ELR (cell line): ENCODE results near the gene MTHFD1.
A peak's percentile ranks its signal among the peaks of the same experiment; 100 is the strongest.

ENCODE experiments used
- DNase-seq: peaks from one replicate; pipeline ENCODE4 v3.0.0-alpha.2; 2015; ENCODE audit warnings: low read depth

Gene MTHFD1

DNA sequence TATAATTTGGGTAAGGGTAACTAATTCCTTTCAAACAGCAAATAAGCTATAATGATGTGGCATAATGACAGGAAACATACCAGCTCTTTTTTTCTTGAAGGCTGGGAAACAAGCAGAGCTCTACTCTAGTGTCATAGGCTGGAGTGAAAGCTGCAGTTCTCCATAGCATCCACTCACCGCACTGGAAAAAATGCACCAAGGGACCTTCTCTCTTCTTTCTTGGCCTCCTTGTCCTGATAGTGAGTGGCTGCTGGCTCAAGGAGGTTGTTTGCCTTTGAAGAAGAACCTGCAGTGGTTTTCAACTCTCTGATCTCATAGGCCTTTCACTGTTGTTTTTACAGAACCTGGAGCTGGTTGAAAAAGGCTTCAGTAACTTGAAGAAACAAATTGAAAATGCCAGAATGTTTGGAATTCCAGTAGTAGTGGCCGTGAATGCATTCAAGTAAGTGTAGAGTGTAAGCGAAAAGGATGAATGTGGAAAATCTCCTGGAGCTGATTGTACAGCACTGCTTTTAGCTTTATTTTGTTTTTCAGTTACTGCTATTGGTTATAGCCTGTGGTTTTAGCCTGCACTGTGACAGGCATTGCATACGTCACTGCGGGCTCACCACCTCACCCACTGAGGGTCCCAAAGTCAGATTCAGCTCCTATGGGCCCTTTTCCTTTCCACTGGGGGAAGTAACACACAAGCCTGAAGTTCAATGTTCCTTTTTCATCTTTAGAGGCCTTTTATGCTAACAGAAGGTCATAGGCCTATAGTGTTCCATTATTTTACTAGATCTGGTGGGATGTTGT, 59.9 kb downstream of the MTHFD1 start:
- DNase-seq, result no peak

DNA sequence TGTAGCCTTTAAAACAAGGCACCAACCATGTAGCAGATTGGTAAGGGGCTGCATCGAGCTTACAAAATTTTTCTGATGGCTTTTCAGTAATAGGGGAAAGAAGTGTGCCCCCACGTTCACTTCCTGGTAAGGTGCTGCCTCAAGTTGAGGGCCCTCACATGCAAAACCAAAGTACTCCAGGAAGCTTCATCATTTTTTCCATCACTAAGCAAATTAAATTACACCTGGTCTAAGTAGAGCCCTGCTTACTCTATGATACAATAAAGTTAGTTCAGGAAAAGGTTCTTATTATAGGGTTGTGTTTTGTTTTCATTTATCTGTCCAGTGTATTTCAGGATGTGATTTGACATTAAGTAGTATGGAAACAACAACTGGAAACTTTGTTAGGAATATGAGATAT, 62.1 kb downstream of the MTHFD1 start:
- no peak for DNase-seq

GRCh38 chr14:64454671-64455070, 66.5 kb downstream of the MTHFD1 start:
- no peak for DNase-seq

- no peak for DNase-seq
Observed at GRCh38 chr14:64459405-64460136, 71.4 kb downstream of the MTHFD1 start.

- no peak for DNase-seq
Observed at GRCh38 chr14:64461221-64461620, 73.1 kb downstream of the MTHFD1 start.

DNA sequence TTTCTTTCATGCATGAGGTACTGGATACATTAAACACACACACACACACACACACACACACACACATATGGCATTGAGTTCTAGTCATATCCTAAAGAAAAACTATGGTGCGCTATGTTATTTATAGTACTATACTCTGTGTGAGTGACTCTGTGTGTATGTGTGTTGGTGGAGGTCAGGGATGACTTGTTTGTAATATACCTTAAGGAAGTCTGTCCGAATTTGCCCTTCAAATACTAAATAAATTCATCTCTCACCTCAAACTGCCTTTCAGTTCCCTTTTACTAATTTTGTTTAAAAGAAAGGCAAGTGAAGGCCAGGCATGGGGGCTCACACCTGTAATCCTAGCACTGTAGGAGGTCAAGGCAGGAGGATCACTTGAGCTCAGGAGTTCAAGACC, 75.0 kb downstream of the MTHFD1 start:
- DNase-seq, result no peak

GRCh38 chr14:64463873-64464272, 75.7 kb downstream of the MTHFD1 start:
- no peak for DNase-seq

DNA sequence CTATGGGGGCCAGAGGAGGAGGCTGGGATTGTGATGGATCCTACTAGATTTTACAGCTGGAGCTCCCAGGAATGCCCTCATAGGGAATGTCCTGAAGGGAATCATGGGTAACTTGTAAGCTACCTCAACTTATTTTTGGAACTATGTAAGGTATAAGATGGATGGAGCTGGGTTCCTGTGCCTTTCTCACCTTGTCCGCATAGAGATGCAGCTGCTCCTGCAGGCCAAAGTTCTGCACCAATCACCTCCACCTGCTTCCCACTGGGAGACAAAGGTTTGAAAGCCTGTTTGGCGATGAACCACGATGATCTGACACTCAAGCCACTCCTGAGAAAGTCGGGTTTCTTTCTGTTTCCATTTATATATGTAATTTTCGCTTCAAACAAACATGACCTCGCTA, 76.5 kb downstream of the MTHFD1 start:
- peak; percentile 10 for DNase-seq

GRCh38 chr14:64465191-64465822, 77.2 kb downstream of the MTHFD1 start, which contains the start of gene AKAP5:
TSS of gene AKAP5 (plus strand) at chr14:64465499. CDS start at chr14:64468395, 2,896 bp downstream.
- peak; percentile 51 for DNase-seq

- peak; percentile 69 for DNase-seq
Observed at GRCh38 chr14:64465831-64466554, 77.8 kb downstream of the MTHFD1 start.

DNA sequence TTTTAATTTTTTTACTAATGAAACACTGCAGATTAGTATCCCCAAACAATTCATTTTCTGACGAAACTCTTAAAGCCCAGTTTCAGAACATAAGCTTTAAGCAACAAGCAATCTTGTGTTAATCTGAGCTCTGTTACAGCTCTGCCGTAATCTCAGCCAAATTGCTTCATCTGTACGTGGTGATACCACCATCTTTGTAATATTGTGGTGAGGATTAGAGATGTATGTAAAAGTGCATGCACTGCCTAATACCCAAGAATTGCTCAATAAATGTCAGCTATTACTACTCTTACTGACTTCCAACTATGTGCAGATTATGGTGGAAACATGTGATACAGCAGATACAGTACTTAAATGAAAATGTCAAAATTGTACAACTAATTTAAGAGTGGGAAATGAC, 78.9 kb downstream of the MTHFD1 start:
- no peak for DNase-seq

GRCh38 chr14:64467566-64467965, 79.4 kb downstream of the MTHFD1 start:
- no peak for DNase-seq

DNA sequence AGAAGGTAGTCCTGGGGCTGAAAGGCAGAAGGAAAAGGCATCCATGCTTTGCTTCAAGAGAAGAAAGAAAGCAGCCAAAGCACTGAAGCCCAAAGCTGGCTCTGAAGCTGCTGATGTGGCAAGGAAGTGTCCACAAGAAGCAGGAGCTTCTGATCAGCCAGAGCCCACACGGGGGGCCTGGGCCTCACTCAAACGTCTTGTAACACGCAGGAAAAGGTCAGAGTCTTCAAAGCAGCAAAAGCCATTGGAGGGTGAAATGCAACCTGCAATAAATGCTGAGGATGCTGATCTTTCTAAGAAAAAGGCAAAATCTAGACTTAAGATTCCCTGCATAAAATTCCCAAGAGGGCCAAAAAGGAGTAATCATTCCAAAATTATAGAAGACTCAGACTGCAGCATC, 80.3 kb downstream of the MTHFD1 start:
- DNase-seq, result no peak

- DNase-seq, result no peak
Observed at GRCh38 chr14:64474041-64474440, 85.9 kb downstream of the MTHFD1 start.

DNA sequence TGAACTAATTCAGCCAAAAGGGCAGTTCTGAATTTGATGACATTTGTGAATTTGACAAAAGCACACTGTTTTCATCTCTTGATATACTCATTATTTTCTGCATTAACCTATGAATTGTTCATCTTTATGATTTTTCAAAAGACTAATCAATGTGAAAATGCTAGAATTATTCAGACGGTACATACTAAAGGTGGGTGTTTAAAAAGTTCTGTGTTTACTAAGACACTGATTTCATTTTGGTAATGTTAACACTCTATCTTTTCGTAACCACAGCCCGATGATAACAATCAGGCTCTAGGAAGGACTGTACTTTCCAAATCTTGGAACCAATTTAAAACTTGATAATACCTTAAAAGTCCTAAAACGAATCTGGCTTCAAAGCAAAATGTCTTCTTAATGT, 86.5 kb downstream of the MTHFD1 start:
- DNase-seq, result no peak

DNA sequence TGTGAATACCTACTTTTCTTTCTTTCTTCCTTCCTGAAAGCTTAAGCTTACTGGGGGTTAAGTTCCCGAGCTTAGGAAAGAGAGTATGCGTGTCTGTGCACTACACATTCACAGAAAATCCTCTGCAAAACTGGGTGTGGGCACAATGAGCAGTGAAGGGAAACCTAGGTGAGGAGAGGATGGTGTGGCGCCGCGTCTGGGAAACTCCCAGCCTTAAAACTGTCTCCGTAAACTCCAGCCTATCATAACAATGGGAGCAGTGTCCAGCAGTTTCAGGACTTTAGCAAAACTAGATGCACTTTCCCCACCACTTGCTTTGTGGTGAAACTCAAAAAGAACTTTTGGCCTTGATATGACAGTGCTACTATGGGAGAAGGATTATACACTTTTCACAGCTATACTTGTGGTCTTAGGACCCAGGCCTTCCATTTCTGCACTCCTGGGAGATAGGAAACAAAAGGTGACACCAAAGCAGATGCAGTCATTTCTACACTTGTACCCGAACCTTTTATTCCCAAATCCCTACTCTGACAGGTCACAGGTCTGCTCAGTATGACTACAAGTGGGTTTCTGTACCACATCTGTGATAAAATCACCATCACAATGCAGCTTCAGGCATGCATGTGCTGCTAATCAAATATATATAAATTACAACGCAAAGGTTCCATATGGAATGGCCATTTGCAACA, 87.6 kb downstream of the MTHFD1 start:
- no peak for DNase-seq

- DNase-seq, result no peak
Observed at GRCh38 chr14:64476438-64476837, 88.3 kb downstream of the MTHFD1 start.

DNA sequence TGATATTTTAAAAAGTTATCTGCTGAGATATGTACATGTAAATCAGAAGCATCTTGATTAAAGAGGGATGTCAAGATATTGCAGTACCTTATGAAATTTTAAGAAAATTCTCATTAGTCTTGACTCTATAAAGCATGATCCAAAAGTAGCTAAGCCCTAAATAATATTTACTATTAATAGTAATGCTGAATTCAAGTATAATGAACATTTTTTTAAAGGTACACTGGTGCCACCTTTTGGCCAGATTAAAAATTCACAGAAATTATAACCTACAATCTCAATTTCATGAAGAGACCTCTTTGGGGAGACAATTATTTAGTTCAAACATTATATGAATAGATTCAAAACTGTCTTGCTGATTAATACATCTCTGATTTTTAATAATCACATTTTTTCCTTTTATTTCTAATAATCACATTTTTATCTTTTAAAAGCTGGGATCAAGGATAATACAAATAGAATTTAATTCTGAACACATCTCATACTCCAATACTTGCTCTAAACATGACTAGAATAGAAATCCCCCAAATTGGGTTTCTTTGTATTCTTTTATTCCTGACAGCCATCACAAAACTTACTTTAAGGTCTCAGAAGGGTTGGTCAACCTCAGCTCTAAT, 90.6 kb downstream of the MTHFD1 start:
- DNase-seq, result peak; percentile 45

GRCh38 chr14:64488590-64489099, 100.5 kb downstream of the MTHFD1 start:
- no peak for DNase-seq

- DNase-seq, result no peak
Observed at GRCh38 chr14:64491637-64492036, 103.5 kb downstream of the MTHFD1 start.

- no peak for DNase-seq
Observed at GRCh38 chr14:64493455-64493854, 105.3 kb downstream of the MTHFD1 start.
